ENCODE results near the gene DPP9. TPM values are rescaled to one million over a fixed set of nuclear protein-coding genes. Genes with fewer than 3 reads are reported as not detected.

Gene DPP9
- total and polyA plus RNA-seq, 2 donors (not counting 1 experiment from before 2014, with no cell fraction given) = 3.6 to 27.1 TPM

- Histone ChIP-seq H2AFZ (ENCODE audit: low read length) (no peak overlapping the region), H3K79me2 (ENCODE audit: control insufficient read depth, insufficient read depth, low read length) (no peaks in the 10 kb centered on the region), H3K27me3 (ENCODE audit: control insufficient read depth, insufficient read depth, low read length) (no peaks in the 10 kb centered on the region), H3K9ac (ENCODE audit: insufficient read depth, low read length) (no peak overlapping the region), H3K4me3 (replicated peaks in 1 of 4; ENCODE audit: control extremely low read depth in 1 of 4, insufficient read depth in 1 of 4, low read depth in 3 of 4, low read length in 4 of 4) (no peak overlapping the region), H3K27ac (ENCODE audit: insufficient read depth, low read length) (no peak overlapping the region), H3K4me1 (ENCODE audit: control insufficient read depth, extremely low read depth, insufficient read depth, low read length) (peaks cover 5% of the 10 kb centered on the region), H4K20me1 (ENCODE audit: control insufficient read depth, extremely low read depth, insufficient read depth, low read length) (no peaks in the 10 kb centered on the region), H3K4me2 (ENCODE audit: extremely low read depth, insufficient read depth, low read length) (no peak overlapping the region), H3K36me3 (ENCODE audit: control insufficient read depth, insufficient read depth, low read length) (peaks cover 2% of the 10 kb centered on the region), H3K9me3 (ENCODE audit: control insufficient read depth, insufficient read depth, low read depth, low read length) (no peaks in the 10 kb centered on the region)
- no peak for DNase-seq (ENCODE audit: low read depth in 2 of 2)
- no peak for TF ChIP-seq CTCF (conservative IDR thresholded peaks at IDR 0.05 in 1 of 2, IDR thresholded peaks at IDR 0.05 in 1 of 2; ENCODE audit: low read depth in 1 of 2, low read length in 2 of 2)
- no peak for TF ChIP-seq EZH2 (IDR thresholded peaks at IDR 0.05; ENCODE audit: low read length, missing control alignments)
These were observed 77.9 kb downstream of the DPP9 start for GRCh38 chr19:4645718-4646117.

GRCh38 chr19:4642625-4643024, 81.0 kb downstream of the DPP9 start:
- Histone ChIP-seq H3K4me1 (ENCODE audit: control insufficient read depth, extremely low read depth, insufficient read depth, low read length) (peaks cover 7% of the 10 kb centered on the region), H4K20me1 (ENCODE audit: control insufficient read depth, extremely low read depth, insufficient read depth, low read length) (no peaks in the 10 kb centered on the region), H3K36me3 (ENCODE audit: control insufficient read depth, insufficient read depth, low read length) (no peaks in the 10 kb centered on the region), H3K27ac (ENCODE audit: insufficient read depth, low read length) (no peak overlapping the region), H2AFZ (ENCODE audit: low read length) (no peak overlapping the region), H3K9ac (ENCODE audit: insufficient read depth, low read length) (no peak overlapping the region), H3K4me3 (replicated peaks in 1 of 4; ENCODE audit: control extremely low read depth in 1 of 4, insufficient read depth in 1 of 4, low read depth in 3 of 4, low read length in 4 of 4) (no peak overlapping the region), H3K9me3 (ENCODE audit: control insufficient read depth, insufficient read depth, low read depth, low read length) (no peaks in the 10 kb centered on the region), H3K27me3 (ENCODE audit: control insufficient read depth, insufficient read depth, low read length) (no peaks in the 10 kb centered on the region), H3K4me2 (ENCODE audit: extremely low read depth, insufficient read depth, low read length) (no peak overlapping the region), H3K79me2 (ENCODE audit: control insufficient read depth, insufficient read depth, low read length) (peaks cover 3% of the 10 kb centered on the region)
- TF ChIP-seq CTCF (conservative IDR thresholded peaks at IDR 0.05 in 1 of 2, IDR thresholded peaks at IDR 0.05 in 1 of 2; ENCODE audit: low read depth in 1 of 2, low read length in 2 of 2) (no peak), EZH2 (IDR thresholded peaks at IDR 0.05; ENCODE audit: low read length, missing control alignments) (no peak)
- no peak for DNase-seq (ENCODE audit: low read depth in 2 of 2)

- H3K79me2 ChIP-seq (ENCODE audit: control insufficient read depth, insufficient read depth, low read length) = peaks cover 3% of the 10 kb centered on the region
- DNase-seq (ENCODE audit: low read depth in 2 of 2) = no peak
- no peak overlapping the region for H3K4me3 ChIP-seq (replicated peaks in 1 of 4; ENCODE audit: control extremely low read depth in 1 of 4, insufficient read depth in 1 of 4, low read depth in 3 of 4, low read length in 4 of 4)
- H2AFZ ChIP-seq (ENCODE audit: low read length) = no peak overlapping the region
- no peak overlapping the region for H3K9ac ChIP-seq (ENCODE audit: insufficient read depth, low read length)
- no peaks in the 10 kb centered on the region for H3K36me3 ChIP-seq (ENCODE audit: control insufficient read depth, insufficient read depth, low read length)
- no peaks in the 10 kb centered on the region for H4K20me1 ChIP-seq (ENCODE audit: control insufficient read depth, extremely low read depth, insufficient read depth, low read length)
- no peak overlapping the region for H3K27ac ChIP-seq (ENCODE audit: insufficient read depth, low read length)
- H3K27me3 ChIP-seq (ENCODE audit: control insufficient read depth, insufficient read depth, low read length) = no peaks in the 10 kb centered on the region
- H3K4me2 ChIP-seq (ENCODE audit: extremely low read depth, insufficient read depth, low read length) = no peak overlapping the region
- no peaks in the 10 kb centered on the region for H3K9me3 ChIP-seq (ENCODE audit: control insufficient read depth, insufficient read depth, low read depth, low read length)
- TF ChIP-seq CTCF (conservative IDR thresholded peaks at IDR 0.05 in 1 of 2, IDR thresholded peaks at IDR 0.05 in 1 of 2; ENCODE audit: low read depth in 1 of 2, low read length in 2 of 2) (no peak), EZH2 (IDR thresholded peaks at IDR 0.05; ENCODE audit: low read length, missing control alignments) (no peak)
- peaks cover 9% of the 10 kb centered on the region for H3K4me1 ChIP-seq (ENCODE audit: control insufficient read depth, extremely low read depth, insufficient read depth, low read length)
These were observed 82.5 kb downstream of the DPP9 start for GRCh38 chr19:4641132-4641531.
